Osteocyte (in vitro differentiated cells): ENCODE data around the gene TPSB2. TPM values are rescaled to one million over a fixed set of nuclear protein-coding genes. Genes with fewer than 3 reads are reported as not detected.
"Not testable (repeated sequence)": the region's sequence is repeated elsewhere in the genome, so short reads cannot be mapped to it uniquely, and the experiment has no call there.

Experiments
- DNase-seq: peaks from one replicate; pipeline ENCODE4 v3.0.0; 2021; ENCODE audit warnings: mixed read lengths; ENCODE audit not compliant: unreplicated experiment; ENCODE audit errors: extremely low spot score
- H3K27ac Mint-ChIP-seq: one replicate; pipeline ENCODE4 v1.8.0; 2021; ENCODE audit warnings: mild to moderate bottlenecking, mixed read lengths; ENCODE audit not compliant: unreplicated experiment
- H3K27me3 Mint-ChIP-seq: one replicate; pipeline ENCODE4 v1.8.0; 2021; ENCODE audit warnings: mixed read lengths; ENCODE audit not compliant: unreplicated experiment
- H3K36me3 Mint-ChIP-seq: one replicate; pipeline ENCODE4 v1.8.0; 2021; ENCODE audit warnings: mixed read lengths; ENCODE audit not compliant: unreplicated experiment
- H3K4me1 Mint-ChIP-seq: one replicate; pipeline ENCODE4 v1.8.0; 2021; ENCODE audit warnings: mixed read lengths; ENCODE audit not compliant: unreplicated experiment
- H3K4me3 Mint-ChIP-seq: one replicate; pipeline ENCODE4 v1.8.0; 2021; ENCODE audit warnings: mild to moderate bottlenecking, moderate library complexity, mixed read lengths; ENCODE audit not compliant: unreplicated experiment
- H3K9me3 Mint-ChIP-seq: one replicate; pipeline ENCODE4 v1.8.0; 2021; ENCODE audit warnings: mixed read lengths; ENCODE audit not compliant: unreplicated experiment
- CTCF ChIP-seq: fragments of 200-600 bp; sonication (generic); IDR thresholded peaks from 2 replicates; pipeline ENCODE4 v1.5.0; 2021; ENCODE audit warnings: antibody characterized with exemption, mild to moderate bottlenecking, moderate library complexity
- total RNA-seq: library from RNA; stranded (reverse); gene quantifications from 2 replicates; pipeline ENCODE4 v1.2.1, GENCODE V29; 2021

TPSB2 gene
- total RNA-seq, 1 donor from 2014 or later = not detected

DNA sequence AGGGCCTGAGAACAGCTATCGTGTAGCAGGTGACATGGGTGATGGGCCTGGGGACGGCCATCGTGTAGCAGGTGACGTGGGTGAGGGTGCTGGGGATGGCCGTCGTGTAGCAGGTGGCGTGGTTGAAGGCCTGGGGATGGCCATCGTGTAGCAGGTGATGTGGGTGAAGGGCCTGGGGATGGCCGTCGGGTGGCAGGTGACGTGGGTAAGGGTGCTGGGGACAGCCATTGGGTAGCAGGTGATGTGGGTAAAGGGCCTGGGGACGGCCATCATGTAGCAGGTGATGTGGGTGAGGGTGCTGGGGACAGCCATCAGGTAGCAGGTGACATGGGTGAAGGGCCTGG is 41.4 kb upstream of the TPSB2 start:
- DNase-seq = no peak
- no peaks in the 10 kb centered on the region for H3K36me3 Mint-ChIP-seq
- H3K27ac Mint-ChIP-seq = no peak overlapping the region
- H3K4me3 Mint-ChIP-seq = no peak overlapping the region
- H3K4me1 Mint-ChIP-seq = peaks cover 10% of the 10 kb centered on the region
- H3K9me3 Mint-ChIP-seq = no peaks in the 10 kb centered on the region
- TF ChIP-seq CTCF = no peak
- H3K27me3 Mint-ChIP-seq = peaks cover 12% of the 10 kb centered on the region

DNA sequence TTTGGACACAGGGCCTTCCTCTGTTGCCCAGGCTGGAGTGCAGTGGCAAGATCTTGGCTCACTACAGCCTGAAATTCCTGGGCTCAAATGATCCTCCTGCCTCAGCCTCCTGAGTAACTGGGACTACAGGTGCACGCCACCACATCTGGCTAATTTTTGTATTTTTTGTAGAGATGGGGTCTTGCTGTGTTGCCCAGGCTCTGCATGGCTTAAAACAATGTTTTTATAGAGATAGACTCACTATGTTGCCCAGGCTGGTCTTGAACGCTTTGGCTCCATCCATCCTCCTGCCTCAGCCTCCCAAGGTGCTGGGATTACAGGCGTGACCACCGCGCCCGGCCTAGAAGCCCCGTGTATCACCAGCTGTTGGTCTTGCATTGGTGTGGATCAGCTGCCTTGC is 39.4 kb upstream of the TPSB2 start:
- H3K9me3 Mint-ChIP-seq, H3K27ac Mint-ChIP-seq, H3K4me3 Mint-ChIP-seq, DNase-seq, H3K36me3 Mint-ChIP-seq: not testable (repeated sequence)
- H3K27me3 Mint-ChIP-seq = peaks cover 11% of the 10 kb centered on the region
- H3K4me1 Mint-ChIP-seq = peaks cover 10% of the 10 kb centered on the region

DNA sequence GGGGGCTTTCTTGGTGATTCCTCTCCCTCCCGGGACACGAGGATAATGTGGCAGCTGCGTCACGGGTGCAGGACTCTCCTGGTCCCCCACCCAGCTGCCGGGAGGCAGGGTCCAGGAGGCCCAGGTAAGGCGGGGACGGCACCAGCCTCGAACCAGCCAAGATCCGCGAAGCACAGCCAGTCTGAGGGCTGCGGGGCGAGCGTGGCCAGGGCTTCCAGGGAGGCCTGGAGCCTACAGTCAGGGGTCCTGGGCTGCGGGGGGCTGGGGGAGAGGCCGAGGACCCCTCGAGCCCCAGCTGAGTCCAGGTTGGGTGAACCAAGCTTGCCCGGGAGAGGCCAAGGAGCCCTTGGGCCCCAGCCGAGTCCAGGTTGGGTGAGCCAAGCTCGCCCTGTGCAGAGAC is 35.8 kb upstream of the TPSB2 start:
- Mint-ChIP-seq H3K27me3 (peaks cover 15% of the 10 kb centered on the region), H3K9me3 (no peaks in the 10 kb centered on the region), H3K4me3 (no peak overlapping the region), H3K4me1 (no peaks in the 10 kb centered on the region), H3K36me3 (no peaks in the 10 kb centered on the region), H3K27ac (no peak overlapping the region)
- TF ChIP-seq CTCF = no peak
- no peak for DNase-seq

- no peaks in the 10 kb centered on the region for H3K4me1 Mint-ChIP-seq
- H3K27me3 Mint-ChIP-seq = peaks cover 16% of the 10 kb centered on the region
- H3K9me3 Mint-ChIP-seq = no peaks in the 10 kb centered on the region
- no peak overlapping the region for H3K27ac Mint-ChIP-seq
- no peak overlapping the region for H3K4me3 Mint-ChIP-seq
- TF ChIP-seq CTCF = no peak
- no peak for DNase-seq
- H3K36me3 Mint-ChIP-seq = no peaks in the 10 kb centered on the region
These were observed 35.2 kb upstream of the TPSB2 start for GRCh38 chr16:1265090-1265630.

DNA sequence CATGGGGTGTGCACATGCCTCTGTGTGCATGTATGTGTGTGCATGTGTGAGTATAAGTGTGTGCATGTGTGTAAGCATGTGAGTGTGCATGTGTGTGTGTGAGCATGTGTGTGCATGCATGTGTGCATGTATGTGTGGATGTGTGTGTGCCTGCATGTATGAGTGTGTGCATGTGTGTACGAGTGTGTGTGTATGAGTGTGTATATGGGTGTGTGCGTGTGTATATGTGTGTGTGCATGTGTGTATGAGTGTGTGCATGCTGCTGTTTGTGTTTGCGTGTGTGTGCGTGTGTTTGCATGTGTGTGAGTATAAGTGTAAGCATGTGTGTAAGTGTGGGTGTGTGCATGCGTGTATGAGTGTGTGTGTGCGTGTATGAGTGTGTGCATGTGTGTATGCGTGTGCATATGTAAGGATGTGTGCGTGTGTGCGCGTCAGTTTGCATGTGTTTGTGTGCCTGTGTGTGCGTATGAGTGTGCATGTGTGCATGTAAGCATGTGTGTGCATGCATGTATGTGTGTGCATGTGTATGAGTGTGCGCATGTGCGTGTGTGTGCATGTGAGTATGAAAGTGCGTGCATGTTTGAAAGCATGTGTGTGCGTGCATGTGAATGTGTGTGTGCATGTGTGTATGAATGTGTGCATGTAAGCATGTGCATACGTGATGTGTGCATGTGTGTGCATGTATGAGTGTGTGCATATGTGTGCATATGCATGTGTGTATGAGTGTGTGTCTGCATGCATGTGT is 34.5 kb upstream of the TPSB2 start:
- Mint-ChIP-seq H3K36me3 (no peaks in the 10 kb centered on the region), H3K27me3 (peaks cover 16% of the 10 kb centered on the region), H3K4me1 (no peaks in the 10 kb centered on the region), H3K27ac (no peak overlapping the region), H3K4me3 (no peak overlapping the region), H3K9me3 (no peaks in the 10 kb centered on the region)
- DNase-seq = no peak
- no peak for TF ChIP-seq CTCF
